ENCODE measurements around the gene SNRPE. TPM values are rescaled to one million over a fixed set of nuclear protein-coding genes. Genes with fewer than 3 reads are reported as not detected.

The SNRPE gene
- total and polyA plus RNA-seq, 7 donors, result 23.1 to 140 (median 66.0) TPM

GRCh38 chr1:203870245-203870644 lies 8.8 kb downstream of the SNRPE start:
- Histone ChIP-seq H3K9me3 (no peaks in the 10 kb centered on the region), H3K36me3 (peaks cover 11 to 61% (median 15%) of the 10 kb centered on the region in 4 donors), H3K4me3 (no peak overlapping the region), H3K27me3 (no peaks in the 10 kb centered on the region), H3K27ac (peak overlapping the region in 3 of 4 donors; percentile 77 to 80 (median 77)), H3K4me1 (peaks cover 0 to 25% (median 22%) of the 10 kb centered on the region in 4 donors)
- intact Hi-C loops (cut with DNase I), result loop anchor here (2.0 kb wide), 1 partner anchor 203 kb away; the partner anchor contains the start of gene SOX13
- no peak for DNase-seq
- TF ChIP-seq POLR2AphosphoS5 (IDR thresholded peaks at IDR 0.05) (no peak), POLR2A (IDR thresholded peaks at IDR 0.05) (no peak), EP300 (IDR thresholded peaks at IDR 0.05) (no peak)
- TF ChIP-seq, protein P1, sequence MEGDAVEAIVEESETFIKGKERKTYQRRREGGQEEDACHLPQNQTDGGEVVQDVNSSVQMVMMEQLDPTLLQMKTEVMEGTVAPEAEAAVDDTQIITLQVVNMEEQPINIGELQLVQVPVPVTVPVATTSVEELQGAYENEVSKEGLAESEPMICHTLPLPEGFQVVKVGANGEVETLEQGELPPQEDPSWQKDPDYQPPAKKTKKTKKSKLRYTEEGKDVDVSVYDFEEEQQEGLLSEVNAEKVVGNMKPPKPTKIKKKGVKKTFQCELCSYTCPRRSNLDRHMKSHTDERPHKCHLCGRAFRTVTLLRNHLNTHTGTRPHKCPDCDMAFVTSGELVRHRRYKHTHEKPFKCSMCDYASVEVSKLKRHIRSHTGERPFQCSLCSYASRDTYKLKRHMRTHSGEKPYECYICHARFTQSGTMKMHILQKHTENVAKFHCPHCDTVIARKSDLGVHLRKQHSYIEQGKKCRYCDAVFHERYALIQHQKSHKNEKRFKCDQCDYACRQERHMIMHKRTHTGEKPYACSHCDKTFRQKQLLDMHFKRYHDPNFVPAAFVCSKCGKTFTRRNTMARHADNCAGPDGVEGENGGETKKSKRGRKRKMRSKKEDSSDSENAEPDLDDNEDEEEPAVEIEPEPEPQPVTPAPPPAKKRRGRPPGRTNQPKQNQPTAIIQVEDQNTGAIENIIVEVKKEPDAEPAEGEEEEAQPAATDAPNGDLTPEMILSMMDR (IDR thresholded peaks at IDR 0.05), result no peak
- 95 to 98% methylated on average over 1 of the region's 1 CpG for WGBS, 2 donors

DNA sequence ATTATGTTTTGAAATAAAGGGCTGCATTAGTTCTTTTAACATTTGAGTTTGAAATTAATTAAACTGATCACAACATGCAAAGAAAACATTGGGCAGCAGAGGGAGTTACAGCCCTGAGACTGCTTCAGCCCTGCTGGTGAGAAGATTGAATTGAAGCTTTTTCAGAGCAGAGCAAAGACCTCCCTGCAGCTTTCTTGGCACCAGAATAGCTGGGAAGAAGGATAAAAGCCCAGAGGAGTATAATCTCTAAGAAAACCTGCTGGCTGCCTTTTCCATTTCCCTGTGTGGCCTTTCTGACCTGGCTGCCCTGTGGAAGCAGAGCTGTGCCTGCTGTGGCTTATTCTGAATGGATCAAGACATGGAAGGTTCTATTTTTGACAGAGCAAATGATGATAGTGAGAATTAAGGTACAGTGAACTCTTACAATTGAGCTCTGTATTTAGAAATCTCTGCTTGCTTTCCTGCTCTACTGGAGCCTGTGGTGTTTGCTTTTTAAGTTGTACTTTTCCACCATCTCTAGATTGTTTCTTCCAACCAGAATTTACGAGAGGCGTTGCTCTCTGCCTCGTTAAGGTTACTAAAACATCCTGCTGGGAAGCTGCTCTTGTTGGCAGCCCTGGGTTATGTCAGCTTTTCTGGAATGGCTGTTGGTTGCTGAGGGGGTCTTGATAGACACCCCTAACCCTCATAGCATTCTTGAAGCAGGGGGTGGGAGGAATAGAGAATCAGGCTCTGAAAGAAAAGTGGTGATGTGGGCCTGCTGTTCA lies 9.9 kb downstream of the SNRPE start:
- WGBS, 2 donors, result 49 to 66% methylated on average over 3 of the region's 3 CpGs
- H3K27ac ChIP-seq, result peak overlapping the region in 3 of 4 donors; percentile 77 to 80 (median 77)
- TF ChIP-seq EP300 (IDR thresholded peaks at IDR 0.05) (no peak), POLR2AphosphoS5 (IDR thresholded peaks at IDR 0.05) (peak in 2 of 4 donors; percentile 30 to 31), POLR2A (IDR thresholded peaks at IDR 0.05) (no peak)
- TF ChIP-seq, protein P1 (IDR thresholded peaks at IDR 0.05), result peak; percentile 85 to 98 (median 96)
- peaks cover 4 to 51% (median 5%) of the 10 kb centered on the region in 4 donors for H3K36me3 ChIP-seq
- DNase-seq, result peak; percentile 69
- H3K27me3 ChIP-seq, result no peaks in the 10 kb centered on the region
- intact Hi-C loops (cut with DNase I), result loop anchor here (1.0 to 2.0 kb wide), 2 partner anchors 202 to 257 kb away; partner anchors contain the start of gene SOX13
- peaks cover 0 to 25% (median 22%) of the 10 kb centered on the region in 4 donors for H3K4me1 ChIP-seq
- peak overlapping the region in 1 of 4 donors; percentile 2 for H3K4me3 ChIP-seq
- H3K9me3 ChIP-seq, result no peaks in the 10 kb centered on the region

DNA sequence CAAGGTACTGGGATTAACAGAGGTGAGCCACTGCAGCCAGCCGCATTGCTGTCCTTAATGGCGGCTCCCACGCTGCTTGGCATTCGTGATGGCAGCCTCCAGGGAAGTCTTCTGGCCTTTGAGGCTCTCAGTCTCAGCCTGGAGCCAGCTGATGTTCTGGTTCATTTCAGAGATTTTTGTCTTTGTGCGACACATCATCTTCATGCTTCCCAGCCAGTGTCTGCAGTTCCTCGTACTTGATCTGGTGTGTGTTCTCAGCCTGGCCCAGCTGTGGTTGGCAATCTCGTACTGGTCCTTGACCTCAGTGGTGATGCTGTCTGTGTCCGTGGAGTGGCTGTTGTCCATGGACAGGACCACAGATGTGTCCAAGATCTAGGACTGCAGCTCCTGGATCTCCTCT lies 11.7 kb downstream of the SNRPE start:
- H3K27ac ChIP-seq, result peak overlapping the region in 3 of 4 donors; percentile 77 to 80 (median 77)
- DNase-seq, result no peak
- H3K36me3 ChIP-seq, result peaks cover 0 to 34% (median 0%) of the 10 kb centered on the region in 4 donors
- 84 to 89% methylated on average over 8 of the region's 8 CpGs for WGBS, 2 donors
- H3K4me3 ChIP-seq, result no peak overlapping the region
- peaks cover 0 to 25% (median 22%) of the 10 kb centered on the region in 4 donors for H3K4me1 ChIP-seq
- TF ChIP-seq POLR2AphosphoS5 (IDR thresholded peaks at IDR 0.05) (no peak), POLR2A (IDR thresholded peaks at IDR 0.05) (no peak), EP300 (IDR thresholded peaks at IDR 0.05) (no peak)
- TF ChIP-seq, protein P1 (IDR thresholded peaks at IDR 0.05), result no peak
- H3K9me3 ChIP-seq, result no peaks in the 10 kb centered on the region
- intact Hi-C loops (cut with DNase I), result no loop called here
- no peaks in the 10 kb centered on the region for H3K27me3 ChIP-seq

DNA sequence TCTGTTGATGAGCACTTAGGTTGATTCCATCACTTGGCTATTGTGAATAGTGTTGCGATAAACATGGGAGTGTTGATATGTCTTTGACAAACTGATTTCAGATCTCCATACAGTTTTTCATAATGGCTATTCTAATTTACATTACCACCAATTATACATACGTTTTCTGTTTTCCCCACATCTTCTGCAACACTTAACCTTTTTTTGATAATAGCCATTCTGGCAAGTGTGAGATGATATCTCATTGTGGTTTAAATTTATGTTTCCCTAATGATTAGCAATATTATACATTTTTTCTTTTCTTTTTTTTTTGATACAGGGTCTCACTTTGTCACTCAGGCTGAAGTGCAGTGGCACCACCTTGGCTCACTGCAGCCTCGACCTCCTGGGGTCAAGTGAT lies 17.0 kb downstream of the SNRPE start:
- Histone ChIP-seq H3K36me3 (peaks cover 0 to 15% (median 0%) of the 10 kb centered on the region in 4 donors), H3K27ac (no peak overlapping the region), H3K4me3 (no peak overlapping the region), H3K27me3 (no peaks in the 10 kb centered on the region), H3K4me1 (no peaks in the 10 kb centered on the region), H3K9me3 (no peaks in the 10 kb centered on the region)
- intact Hi-C loops (cut with DNase I), result no loop called here
- TF ChIP-seq POLR2A (IDR thresholded peaks at IDR 0.05), result no peak
- TF ChIP-seq EP300 (IDR thresholded peaks at IDR 0.05), result no peak
- TF ChIP-seq, protein P1 (IDR thresholded peaks at IDR 0.05), result no peak
- no peak for TF ChIP-seq POLR2AphosphoS5 (IDR thresholded peaks at IDR 0.05)
- no peak for DNase-seq
- WGBS, 2 donors, result 94 to 97% methylated on average over 3 of the region's 3 CpGs
